Nephron progenitor cell (in vitro differentiated cells): ENCODE results near the gene RHOV.

ENCODE experiments used
- DNase-seq: peaks from one replicate; pipeline ENCODE4 v3.0.0; 2021
- H3K27ac Mint-ChIP-seq: 2 replicates; pipeline ENCODE4 v1.8.0; 2021; ENCODE audit warnings: mild to moderate bottlenecking, moderate library complexity, mixed read lengths
- H3K27me3 Mint-ChIP-seq: 2 replicates; pipeline ENCODE4 v1.8.0; 2021; ENCODE audit warnings: mild to moderate bottlenecking, low read depth, mixed read lengths; ENCODE audit not compliant: poor library complexity
- H3K36me3 Mint-ChIP-seq: 2 replicates; pipeline ENCODE4 v1.8.0; 2021; ENCODE audit warnings: low read depth, mixed read lengths
- H3K4me1 Mint-ChIP-seq: 2 replicates; pipeline ENCODE4 v1.8.0; 2021; ENCODE audit warnings: mixed read lengths
- H3K4me3 Mint-ChIP-seq: 2 replicates; pipeline ENCODE4 v1.8.0; 2021; ENCODE audit warnings: mild to moderate bottlenecking, moderate library complexity, mixed read lengths
- H3K9me3 Mint-ChIP-seq: 2 replicates; pipeline ENCODE4 v1.8.0; 2021; ENCODE audit warnings: mild to moderate bottlenecking, moderate library complexity, mixed read lengths
- TF ChIP-seq, protein P1 (sequence below): fragments of 200-600 bp; sonication (generic); IDR thresholded peaks from 2 replicates; pipeline ENCODE4 v1.5.0; 2021; ENCODE audit warnings: antibody characterized with exemption

The RHOV gene

DNA sequence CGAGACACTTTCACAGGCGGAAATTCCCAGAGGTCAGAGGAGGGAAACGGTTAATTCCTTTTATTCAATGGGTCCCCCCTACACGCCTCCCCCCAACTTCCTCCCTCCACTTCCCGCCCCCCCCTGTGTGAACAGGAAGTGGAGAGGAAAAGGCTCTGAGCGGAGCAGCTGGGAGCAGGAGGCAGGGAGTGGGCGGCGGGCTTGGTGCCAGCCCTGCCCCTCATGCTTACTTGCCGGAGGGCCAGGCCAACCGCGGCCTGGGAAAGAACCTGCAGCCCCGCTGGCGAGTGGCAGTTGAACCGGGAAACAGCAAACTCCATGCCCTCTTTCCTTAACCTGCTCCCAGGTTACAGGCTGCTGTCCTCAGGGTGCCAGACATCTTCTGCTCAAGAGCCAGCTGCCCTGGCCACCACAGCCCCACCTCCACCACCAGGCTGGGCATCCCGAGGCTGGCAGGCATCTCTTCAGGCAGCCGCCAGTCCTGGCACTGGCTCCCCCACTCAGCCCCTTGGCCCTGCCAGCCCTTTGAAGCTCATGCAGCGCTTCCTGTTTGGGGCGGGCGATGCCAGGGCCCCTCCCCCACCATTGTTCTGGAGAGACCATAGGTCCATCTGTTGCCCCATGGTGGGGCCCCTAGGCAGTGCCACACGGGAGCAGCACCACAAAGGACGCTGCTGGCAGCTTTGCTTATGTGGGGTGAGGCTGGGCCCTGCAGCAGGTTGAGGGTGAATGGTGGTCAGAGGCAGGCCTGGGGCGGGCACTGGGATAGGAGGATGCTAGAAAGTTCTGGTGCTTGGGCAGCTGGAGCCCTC lies 33.2 kb upstream of the RHOV start:
- H3K27ac Mint-ChIP-seq: no peak overlapping the region
- H3K27me3 Mint-ChIP-seq: peaks cover 7% of the 10 kb centered on the region
- peaks cover 60% of the 10 kb centered on the region for H3K4me1 Mint-ChIP-seq
- no peak for DNase-seq
- TF ChIP-seq, protein P1, sequence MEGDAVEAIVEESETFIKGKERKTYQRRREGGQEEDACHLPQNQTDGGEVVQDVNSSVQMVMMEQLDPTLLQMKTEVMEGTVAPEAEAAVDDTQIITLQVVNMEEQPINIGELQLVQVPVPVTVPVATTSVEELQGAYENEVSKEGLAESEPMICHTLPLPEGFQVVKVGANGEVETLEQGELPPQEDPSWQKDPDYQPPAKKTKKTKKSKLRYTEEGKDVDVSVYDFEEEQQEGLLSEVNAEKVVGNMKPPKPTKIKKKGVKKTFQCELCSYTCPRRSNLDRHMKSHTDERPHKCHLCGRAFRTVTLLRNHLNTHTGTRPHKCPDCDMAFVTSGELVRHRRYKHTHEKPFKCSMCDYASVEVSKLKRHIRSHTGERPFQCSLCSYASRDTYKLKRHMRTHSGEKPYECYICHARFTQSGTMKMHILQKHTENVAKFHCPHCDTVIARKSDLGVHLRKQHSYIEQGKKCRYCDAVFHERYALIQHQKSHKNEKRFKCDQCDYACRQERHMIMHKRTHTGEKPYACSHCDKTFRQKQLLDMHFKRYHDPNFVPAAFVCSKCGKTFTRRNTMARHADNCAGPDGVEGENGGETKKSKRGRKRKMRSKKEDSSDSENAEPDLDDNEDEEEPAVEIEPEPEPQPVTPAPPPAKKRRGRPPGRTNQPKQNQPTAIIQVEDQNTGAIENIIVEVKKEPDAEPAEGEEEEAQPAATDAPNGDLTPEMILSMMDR: no peak
- H3K9me3 Mint-ChIP-seq: no peaks in the 10 kb centered on the region
- no peak overlapping the region for H3K4me3 Mint-ChIP-seq
- H3K36me3 Mint-ChIP-seq: peaks cover 8% of the 10 kb centered on the region

DNA sequence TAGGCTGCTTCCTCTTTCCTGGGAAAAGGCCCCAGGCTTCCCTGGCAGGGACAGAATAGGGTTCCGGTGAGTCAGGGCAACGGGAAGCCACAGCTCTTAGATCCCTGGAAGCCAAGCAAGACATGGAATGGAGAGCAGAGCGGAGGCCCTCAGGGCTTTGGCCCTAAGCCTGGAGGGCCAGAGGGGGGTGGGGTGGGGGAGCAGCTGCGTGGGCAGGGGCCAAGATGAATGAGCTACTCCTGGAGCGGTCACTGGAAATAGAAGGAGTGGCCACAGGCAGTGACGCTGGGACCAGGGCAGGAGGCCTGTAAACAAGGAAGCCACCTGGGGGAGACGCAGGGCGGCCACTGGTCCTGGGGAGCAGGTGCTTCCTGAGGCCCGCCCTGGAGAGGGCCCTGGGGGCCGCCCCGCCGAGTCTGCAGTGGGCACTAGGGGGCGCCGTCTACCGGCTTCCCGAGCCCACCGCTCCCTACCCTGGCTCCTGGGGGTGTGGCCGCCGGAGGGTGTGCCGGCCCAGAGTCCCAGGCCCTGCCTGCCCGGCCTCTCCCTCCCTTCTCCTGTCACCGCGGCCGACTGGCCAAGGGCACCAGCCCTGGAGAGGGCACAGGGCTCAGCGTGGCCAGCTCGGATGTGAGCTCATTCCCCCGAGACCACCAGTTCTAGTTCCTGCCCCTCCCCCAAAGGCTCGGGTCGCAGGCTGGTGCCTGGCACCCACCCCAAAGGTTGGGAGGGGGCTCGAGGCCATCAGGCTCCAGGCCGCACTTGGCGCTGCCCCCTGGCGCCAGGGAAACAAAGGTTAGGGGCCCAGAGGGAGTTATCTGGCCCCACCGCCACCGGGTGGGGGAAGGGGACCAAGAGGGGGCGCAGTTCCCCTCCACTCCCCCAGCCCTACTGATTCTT lies 32.3 kb upstream of the RHOV start:
- Mint-ChIP-seq H3K36me3 (peaks cover 8% of the 10 kb centered on the region), H3K27ac (no peak overlapping the region), H3K4me3 (no peak overlapping the region), H3K9me3 (no peaks in the 10 kb centered on the region), H3K27me3 (peaks cover 7% of the 10 kb centered on the region), H3K4me1 (peaks cover 51% of the 10 kb centered on the region)
- peak; percentile 92 for DNase-seq
- TF ChIP-seq, protein P1: peak; percentile 88

DNA sequence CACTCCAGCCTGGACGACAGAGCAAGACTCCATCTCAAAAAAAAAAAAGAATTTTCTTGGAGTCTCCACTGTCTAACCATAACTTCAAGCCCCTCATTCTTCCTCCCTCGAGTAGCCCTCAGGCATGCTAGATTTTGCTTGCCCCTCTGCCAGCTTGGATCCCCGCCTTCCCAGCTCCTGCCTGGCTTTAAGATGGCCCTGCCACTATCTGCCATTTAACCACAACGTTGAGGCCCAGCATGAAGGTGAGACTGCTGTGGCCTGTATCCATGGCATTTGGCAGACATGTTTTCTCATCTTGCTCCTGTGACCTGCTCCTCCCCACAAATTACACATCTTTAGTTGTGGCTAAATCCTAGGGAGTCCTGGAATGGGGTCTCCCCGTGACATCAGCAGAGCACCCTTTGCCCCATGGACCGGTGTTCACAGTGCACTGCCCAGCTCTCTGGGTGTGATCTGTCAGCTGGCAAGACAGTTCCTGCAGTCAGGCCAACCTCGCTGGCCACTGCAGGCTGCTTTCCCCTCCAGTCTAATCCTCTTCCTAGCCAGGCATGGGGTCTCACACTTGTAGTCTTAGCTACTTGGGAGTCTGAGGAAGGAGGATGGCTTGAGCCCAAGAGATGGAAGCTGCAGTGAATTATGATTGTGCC lies 30.6 kb upstream of the RHOV start:
- H3K36me3 Mint-ChIP-seq: peaks cover 15% of the 10 kb centered on the region
- DNase-seq: no peak
- no peak overlapping the region for H3K4me3 Mint-ChIP-seq
- TF ChIP-seq, protein P1: no peak
- no peak overlapping the region for H3K27ac Mint-ChIP-seq
- peaks cover 7% of the 10 kb centered on the region for H3K27me3 Mint-ChIP-seq
- peaks cover 34% of the 10 kb centered on the region for H3K4me1 Mint-ChIP-seq
- no peaks in the 10 kb centered on the region for H3K9me3 Mint-ChIP-seq

DNA sequence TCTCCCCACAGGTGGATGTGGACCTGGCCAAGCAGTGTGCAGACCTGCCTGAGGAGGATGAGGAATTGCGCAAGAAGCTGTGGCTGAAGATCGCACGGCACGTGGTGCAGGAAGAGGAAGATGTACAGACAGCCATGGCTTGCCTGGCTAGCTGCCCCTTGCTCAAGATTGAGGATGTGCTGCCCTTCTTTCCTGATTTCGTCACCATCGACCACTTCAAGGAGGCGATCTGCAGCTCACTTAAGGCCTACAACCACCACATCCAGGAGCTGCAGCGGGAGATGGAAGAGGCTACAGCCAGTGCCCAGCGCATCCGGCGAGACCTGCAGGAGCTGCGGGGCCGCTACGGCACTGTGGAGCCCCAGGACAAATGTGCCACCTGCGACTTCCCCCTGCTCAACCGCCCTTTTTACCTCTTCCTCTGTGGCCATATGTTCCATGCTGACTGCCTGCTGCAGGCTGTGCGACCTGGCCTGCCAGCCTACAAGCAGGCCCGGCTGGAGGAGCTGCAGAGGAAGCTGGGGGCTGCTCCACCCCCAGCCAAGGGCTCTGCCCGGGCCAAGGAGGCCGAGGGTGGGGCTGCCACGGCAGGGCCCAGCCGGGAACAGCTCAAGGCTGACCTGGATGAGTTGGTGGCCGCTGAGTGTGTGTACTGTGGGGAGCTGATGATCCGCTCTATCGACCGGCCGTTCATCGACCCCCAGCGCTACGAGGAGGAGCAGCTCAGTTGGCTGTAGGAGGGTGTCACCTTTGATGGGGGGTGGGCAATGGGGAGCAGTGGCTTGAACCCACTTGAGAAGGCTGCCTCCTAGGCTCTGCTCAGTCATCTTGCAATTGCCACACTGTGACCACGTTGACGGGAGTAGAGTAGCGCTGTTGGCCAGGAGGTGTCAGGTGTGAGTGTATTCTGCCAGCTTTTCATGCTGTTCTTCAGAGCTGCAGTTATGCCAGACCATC lies 28.8 kb upstream of the RHOV start:
- peaks cover 21% of the 10 kb centered on the region for H3K4me1 Mint-ChIP-seq
- TF ChIP-seq, protein P1: no peak
- peaks cover 25% of the 10 kb centered on the region for H3K36me3 Mint-ChIP-seq
- H3K4me3 Mint-ChIP-seq: no peak overlapping the region
- no peak for DNase-seq
- no peak overlapping the region for H3K27ac Mint-ChIP-seq
- no peaks in the 10 kb centered on the region for H3K27me3 Mint-ChIP-seq
- no peaks in the 10 kb centered on the region for H3K9me3 Mint-ChIP-seq

DNA sequence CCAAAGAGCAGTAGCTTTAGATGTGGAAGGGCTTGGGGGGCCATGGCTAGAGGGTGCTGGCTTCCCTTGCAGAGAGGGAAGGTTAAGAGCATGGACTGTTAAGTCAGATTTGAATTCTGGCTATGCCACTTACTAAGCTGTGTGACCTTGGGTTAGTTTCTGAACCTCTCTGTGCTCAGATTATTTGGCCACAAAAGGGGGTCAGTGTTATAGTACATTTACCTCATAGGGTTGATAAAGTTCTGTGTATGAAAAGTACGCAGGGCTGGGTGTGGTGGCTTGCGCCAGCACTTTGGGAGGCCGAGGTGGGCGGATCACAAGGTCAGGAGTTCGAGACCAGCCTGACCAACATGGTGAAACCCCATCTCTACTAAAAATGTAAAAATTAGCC lies 27.0 kb upstream of the RHOV start:
- H3K27me3 Mint-ChIP-seq: no peaks in the 10 kb centered on the region
- TF ChIP-seq, protein P1: no peak
- peaks cover 43% of the 10 kb centered on the region for H3K36me3 Mint-ChIP-seq
- no peak overlapping the region for H3K4me3 Mint-ChIP-seq
- H3K9me3 Mint-ChIP-seq: no peaks in the 10 kb centered on the region
- H3K27ac Mint-ChIP-seq: no peak overlapping the region
- no peak for DNase-seq
- peaks cover 22% of the 10 kb centered on the region for H3K4me1 Mint-ChIP-seq
